Measurements from ENCODE around the gene TMEM182. TPM values are rescaled to one million over a fixed set of nuclear protein-coding genes. Genes with fewer than 3 reads are reported as not detected.

TMEM182 gene
- total and polyA plus RNA-seq, 12 donors = 0.74 to 7.8 (median 4.0) TPM

DNA sequence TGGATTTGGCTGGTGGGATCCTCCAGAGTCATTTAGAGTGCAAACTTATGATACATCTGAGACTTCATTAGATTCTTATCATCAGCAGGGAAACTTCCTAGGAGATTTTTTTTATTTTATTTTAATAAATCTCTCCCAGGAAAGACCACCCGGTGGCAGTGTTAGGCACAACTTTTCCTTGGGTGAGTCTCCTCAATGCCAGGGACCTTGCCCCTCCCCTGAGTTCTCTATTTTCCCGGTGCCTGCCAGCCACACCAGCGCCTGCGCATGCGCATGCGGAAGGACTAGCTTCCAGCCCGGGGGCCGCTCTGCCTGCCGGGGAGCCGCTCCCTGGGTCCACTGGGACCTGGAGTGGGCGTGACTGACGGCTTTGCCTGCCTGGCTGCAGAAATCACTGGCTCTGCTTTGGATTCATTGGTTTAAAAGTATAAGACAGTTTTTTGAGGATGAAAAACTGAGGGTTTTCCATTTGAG lies 86.6 kb downstream of the TMEM182 start:
- no peak for TF ChIP-seq POLR2A (IDR thresholded peaks at IDR 0.05)
- TF ChIP-seq, protein P1, sequence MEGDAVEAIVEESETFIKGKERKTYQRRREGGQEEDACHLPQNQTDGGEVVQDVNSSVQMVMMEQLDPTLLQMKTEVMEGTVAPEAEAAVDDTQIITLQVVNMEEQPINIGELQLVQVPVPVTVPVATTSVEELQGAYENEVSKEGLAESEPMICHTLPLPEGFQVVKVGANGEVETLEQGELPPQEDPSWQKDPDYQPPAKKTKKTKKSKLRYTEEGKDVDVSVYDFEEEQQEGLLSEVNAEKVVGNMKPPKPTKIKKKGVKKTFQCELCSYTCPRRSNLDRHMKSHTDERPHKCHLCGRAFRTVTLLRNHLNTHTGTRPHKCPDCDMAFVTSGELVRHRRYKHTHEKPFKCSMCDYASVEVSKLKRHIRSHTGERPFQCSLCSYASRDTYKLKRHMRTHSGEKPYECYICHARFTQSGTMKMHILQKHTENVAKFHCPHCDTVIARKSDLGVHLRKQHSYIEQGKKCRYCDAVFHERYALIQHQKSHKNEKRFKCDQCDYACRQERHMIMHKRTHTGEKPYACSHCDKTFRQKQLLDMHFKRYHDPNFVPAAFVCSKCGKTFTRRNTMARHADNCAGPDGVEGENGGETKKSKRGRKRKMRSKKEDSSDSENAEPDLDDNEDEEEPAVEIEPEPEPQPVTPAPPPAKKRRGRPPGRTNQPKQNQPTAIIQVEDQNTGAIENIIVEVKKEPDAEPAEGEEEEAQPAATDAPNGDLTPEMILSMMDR (IDR thresholded peaks at IDR 0.05) = peak in 1 of 6 experiments; percentile 8
- intact Hi-C loops (cut with DNase I) = no loop called here
- no peaks in the 10 kb centered on the region for H3K9me3 ChIP-seq (replicated peaks in 1 of 3)
- peak; percentile 74 to 85 (median 76) for DNase-seq
- H3K36me3 ChIP-seq (replicated peaks in 1 of 2) = no peaks in the 10 kb centered on the region
- H3K4me1 ChIP-seq (replicated peaks in 1 of 2) = peaks cover 7 to 8% of the 10 kb centered on the region in 2 donors
- peak overlapping the region in 1 of 4 donors; percentile 43 for H3K4me3 ChIP-seq
- 0 to 3% (median 1%) methylated on average over 12 of the region's 12 CpGs for WGBS, 4 donors
- no peak overlapping the region for H3K27ac ChIP-seq
- no peaks in the 10 kb centered on the region for H3K27me3 ChIP-seq

- Histone ChIP-seq H3K27me3 (no peaks in the 10 kb centered on the region), H3K4me1 (replicated peaks in 1 of 2) (peaks cover 7 to 8% of the 10 kb centered on the region in 2 donors), H3K9me3 (replicated peaks in 1 of 3) (no peaks in the 10 kb centered on the region), H3K4me3 (no peak overlapping the region), H3K36me3 (replicated peaks in 1 of 2) (no peaks in the 10 kb centered on the region), H3K27ac (no peak overlapping the region)
- intact Hi-C loops (cut with DNase I) = no loop called here
- no peak for TF ChIP-seq POLR2A (IDR thresholded peaks at IDR 0.05)
- TF ChIP-seq, protein P1 (IDR thresholded peaks at IDR 0.05) = no peak
- WGBS, 4 donors = 75 to 81% (median 79%) methylated on average over 6 of the region's 6 CpGs
- DNase-seq = no peak
Observed at GRCh38 chr2:102850888-102851287, 89.1 kb downstream of the TMEM182 start.

GRCh38 chr2:102852867-102853266 lies 91.0 kb downstream of the TMEM182 start:
- Histone ChIP-seq H3K9me3 (replicated peaks in 1 of 3) (no peaks in the 10 kb centered on the region), H3K4me3 (no peak overlapping the region), H3K27ac (no peak overlapping the region), H3K27me3 (no peaks in the 10 kb centered on the region), H3K36me3 (replicated peaks in 1 of 2) (no peaks in the 10 kb centered on the region), H3K4me1 (replicated peaks in 1 of 2) (peaks cover 7 to 8% of the 10 kb centered on the region in 2 donors)
- TF ChIP-seq POLR2A (IDR thresholded peaks at IDR 0.05) = no peak
- TF ChIP-seq, protein P1 (IDR thresholded peaks at IDR 0.05) = no peak
- intact Hi-C loops (cut with DNase I) = no loop called here
- WGBS, 4 donors = 77 to 88% (median 79%) methylated on average over 3 of the region's 3 CpGs
- no peak for DNase-seq

Other genes starting within 250 kb of the TMEM182 start
- gene SLC9A2, start 142.5 kb upstream of the TMEM182 start, total RNA-seq = 1 to 10 TPM in 1 of 9 donors, under 1 TPM in 6, not detected in 2; 0.13 to 2.1 (median 0.30) TPM
- gene SLC9A2, start 142.5 kb upstream of the TMEM182 start, polyA plus RNA-seq = 1 to 10 TPM in 1 of 3 donors, under 1 TPM in 2; 0.03 to 1.8 (median 0.24) TPM

All from adrenal gland (tissue), 12 donors.